ENCODE measurements around the gene WSCD1. TPM values are rescaled to one million over a fixed set of nuclear protein-coding genes. Genes with fewer than 3 reads are reported as not detected.

The WSCD1 gene
- total RNA-seq, 4 donors from 2014 or later = 0.21 to 5.7 (median 1.6) TPM

DNA sequence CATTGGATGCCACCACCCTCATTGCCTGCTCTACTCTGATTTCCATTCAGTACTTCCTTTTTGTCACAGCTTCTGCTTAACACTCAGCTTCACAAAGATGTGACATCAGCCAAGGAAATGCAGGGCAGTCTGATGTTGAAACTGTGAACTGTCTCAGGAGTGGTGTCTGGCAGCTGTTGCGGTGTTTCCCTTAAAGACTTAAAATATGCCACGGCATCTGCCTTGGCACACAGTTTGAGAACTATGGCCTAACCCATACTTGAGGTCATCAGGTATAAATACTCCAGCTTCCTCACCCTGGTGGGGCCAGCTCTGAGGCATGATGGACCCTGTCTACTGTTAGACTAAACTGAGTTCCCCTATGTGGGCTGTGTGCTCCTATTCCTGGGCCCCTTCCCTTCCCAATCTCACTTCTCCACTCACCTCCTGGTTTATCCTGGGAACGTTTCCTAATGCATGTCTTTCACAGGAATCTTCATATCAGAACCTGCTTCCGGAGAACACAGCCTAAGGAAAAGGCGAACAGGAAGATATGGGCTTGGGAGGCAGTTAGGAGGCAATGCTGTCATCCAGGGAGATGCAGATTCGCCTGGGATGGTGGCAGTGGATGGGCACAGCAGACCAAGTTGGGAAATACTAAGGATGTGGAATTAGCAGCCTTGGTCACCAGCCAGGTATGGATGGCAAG, 96.5 kb downstream of the WSCD1 start:
- 76 to 77% methylated on average over 6 of the region's 6 CpGs for WGBS, 2 donors
- Histone ChIP-seq H3K4me3 (no peak overlapping the region), H3K36me3 (no peaks in the 10 kb centered on the region), H3K4me1 (no peaks in the 10 kb centered on the region), H3K9me3 (no peaks in the 10 kb centered on the region), H3K27me3 (no peaks in the 10 kb centered on the region), H3K27ac (no peak overlapping the region)
- no peak for TF ChIP-seq EP300 (IDR thresholded peaks at IDR 0.05)
- TF ChIP-seq, protein P1, sequence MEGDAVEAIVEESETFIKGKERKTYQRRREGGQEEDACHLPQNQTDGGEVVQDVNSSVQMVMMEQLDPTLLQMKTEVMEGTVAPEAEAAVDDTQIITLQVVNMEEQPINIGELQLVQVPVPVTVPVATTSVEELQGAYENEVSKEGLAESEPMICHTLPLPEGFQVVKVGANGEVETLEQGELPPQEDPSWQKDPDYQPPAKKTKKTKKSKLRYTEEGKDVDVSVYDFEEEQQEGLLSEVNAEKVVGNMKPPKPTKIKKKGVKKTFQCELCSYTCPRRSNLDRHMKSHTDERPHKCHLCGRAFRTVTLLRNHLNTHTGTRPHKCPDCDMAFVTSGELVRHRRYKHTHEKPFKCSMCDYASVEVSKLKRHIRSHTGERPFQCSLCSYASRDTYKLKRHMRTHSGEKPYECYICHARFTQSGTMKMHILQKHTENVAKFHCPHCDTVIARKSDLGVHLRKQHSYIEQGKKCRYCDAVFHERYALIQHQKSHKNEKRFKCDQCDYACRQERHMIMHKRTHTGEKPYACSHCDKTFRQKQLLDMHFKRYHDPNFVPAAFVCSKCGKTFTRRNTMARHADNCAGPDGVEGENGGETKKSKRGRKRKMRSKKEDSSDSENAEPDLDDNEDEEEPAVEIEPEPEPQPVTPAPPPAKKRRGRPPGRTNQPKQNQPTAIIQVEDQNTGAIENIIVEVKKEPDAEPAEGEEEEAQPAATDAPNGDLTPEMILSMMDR (IDR thresholded peaks at IDR 0.05) = no peak
- no peak for TF ChIP-seq POLR2A (IDR thresholded peaks at IDR 0.05)
- DNase-seq (ENCODE audit: low spot score in 2 of 2) = no peak

DNA sequence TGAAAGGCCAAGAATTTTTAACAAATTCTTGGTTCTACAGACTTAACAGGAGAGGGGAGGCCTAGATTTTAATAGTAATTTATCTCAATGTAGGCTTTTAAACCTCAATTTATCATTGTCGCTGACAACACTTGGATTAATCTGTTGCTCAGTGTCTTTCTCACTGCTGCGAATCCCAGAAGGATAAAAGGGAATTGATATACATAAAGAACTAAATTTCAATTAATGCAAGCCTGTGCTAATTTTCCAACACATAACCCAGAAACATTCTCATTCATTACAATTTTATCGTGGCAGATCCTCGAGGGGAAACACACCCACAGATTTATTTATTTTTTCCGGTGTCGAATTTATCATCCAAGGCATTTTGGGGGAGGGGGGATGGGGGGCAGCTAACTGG, 98.1 kb downstream of the WSCD1 start:
- WGBS, 2 donors = 63 to 65% methylated on average over 6 of the region's 6 CpGs
- DNase-seq (ENCODE audit: low spot score in 2 of 2) = no peak
- no peaks in the 10 kb centered on the region for H3K9me3 ChIP-seq
- TF ChIP-seq EP300 (IDR thresholded peaks at IDR 0.05) (no peak), POLR2A (IDR thresholded peaks at IDR 0.05) (no peak)
- TF ChIP-seq, protein P1 (IDR thresholded peaks at IDR 0.05) = no peak
- H3K27ac ChIP-seq = no peak overlapping the region
- H3K36me3 ChIP-seq = no peaks in the 10 kb centered on the region
- H3K4me3 ChIP-seq = no peak overlapping the region
- H3K4me1 ChIP-seq = no peaks in the 10 kb centered on the region
- no peaks in the 10 kb centered on the region for H3K27me3 ChIP-seq

DNA sequence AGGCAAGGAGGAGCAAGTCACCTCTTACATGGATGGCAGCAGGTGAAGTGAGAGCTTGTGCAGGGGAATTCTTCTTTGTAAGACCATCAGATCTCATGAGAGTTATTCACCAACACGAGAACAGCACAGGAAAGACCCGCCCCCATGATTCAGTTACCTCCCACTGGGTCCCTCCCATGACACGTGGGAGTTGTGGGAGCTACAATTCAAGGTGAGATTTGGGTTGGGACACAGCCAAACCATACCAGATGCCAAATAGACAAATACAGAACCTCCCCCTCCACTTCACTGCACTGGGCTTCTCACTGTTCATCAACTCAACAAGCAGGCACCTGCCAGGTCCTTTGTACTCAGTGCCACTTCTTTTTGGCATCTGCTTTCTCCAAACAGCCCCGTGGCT, 100.2 kb downstream of the WSCD1 start:
- no peak overlapping the region for H3K27ac ChIP-seq
- 72 to 79% methylated on average over 4 of the region's 4 CpGs for WGBS, 2 donors
- no peaks in the 10 kb centered on the region for H3K9me3 ChIP-seq
- no peak for DNase-seq (ENCODE audit: low spot score in 2 of 2)
- H3K27me3 ChIP-seq = no peaks in the 10 kb centered on the region
- TF ChIP-seq, protein P1 (IDR thresholded peaks at IDR 0.05) = no peak
- no peak for TF ChIP-seq POLR2A (IDR thresholded peaks at IDR 0.05)
- TF ChIP-seq EP300 (IDR thresholded peaks at IDR 0.05) = no peak
- H3K36me3 ChIP-seq = no peaks in the 10 kb centered on the region
- no peaks in the 10 kb centered on the region for H3K4me1 ChIP-seq
- H3K4me3 ChIP-seq = no peak overlapping the region

DNA sequence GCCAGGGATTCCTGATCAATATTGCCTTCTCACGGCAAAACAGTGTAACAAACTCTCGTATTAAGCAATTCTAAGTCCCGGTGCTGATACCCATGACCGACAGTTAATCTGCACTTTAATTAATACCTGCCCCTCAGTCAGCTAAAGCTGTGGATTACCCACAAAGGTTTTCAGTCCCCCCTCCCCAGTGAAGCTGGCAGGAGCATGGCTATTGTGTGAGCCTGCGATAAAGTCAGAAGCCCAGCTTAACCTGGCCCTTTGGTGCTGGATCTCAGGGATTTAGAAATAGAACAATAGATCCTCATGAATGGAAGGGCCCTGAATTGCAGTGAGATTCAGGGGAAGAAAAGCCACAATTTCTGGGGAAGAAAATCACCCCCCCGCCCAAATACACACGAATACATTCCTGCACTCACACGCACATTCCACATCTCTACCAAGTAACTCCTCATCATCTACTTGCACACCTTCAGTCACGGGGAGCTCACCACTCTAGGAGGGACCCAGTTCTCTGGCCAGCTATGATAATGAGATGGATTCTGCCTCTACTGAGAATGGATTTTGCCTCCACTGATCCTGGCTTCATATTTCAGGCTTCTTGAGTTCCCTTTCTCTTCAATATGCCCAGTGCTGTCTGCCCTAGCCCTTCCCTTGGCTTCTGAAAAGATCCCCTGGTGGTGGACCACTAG, 102.6 kb downstream of the WSCD1 start:
- TF ChIP-seq POLR2A (IDR thresholded peaks at IDR 0.05) (no peak), EP300 (IDR thresholded peaks at IDR 0.05) (no peak)
- TF ChIP-seq, protein P1 (IDR thresholded peaks at IDR 0.05) = no peak
- no peaks in the 10 kb centered on the region for H3K4me1 ChIP-seq
- no peaks in the 10 kb centered on the region for H3K9me3 ChIP-seq
- H3K27me3 ChIP-seq = no peaks in the 10 kb centered on the region
- H3K36me3 ChIP-seq = no peaks in the 10 kb centered on the region
- DNase-seq (ENCODE audit: low spot score in 2 of 2) = no peak
- H3K27ac ChIP-seq = no peak overlapping the region
- 63 to 71% methylated on average over 9 of the region's 9 CpGs for WGBS, 2 donors
- H3K4me3 ChIP-seq = no peak overlapping the region

DNA sequence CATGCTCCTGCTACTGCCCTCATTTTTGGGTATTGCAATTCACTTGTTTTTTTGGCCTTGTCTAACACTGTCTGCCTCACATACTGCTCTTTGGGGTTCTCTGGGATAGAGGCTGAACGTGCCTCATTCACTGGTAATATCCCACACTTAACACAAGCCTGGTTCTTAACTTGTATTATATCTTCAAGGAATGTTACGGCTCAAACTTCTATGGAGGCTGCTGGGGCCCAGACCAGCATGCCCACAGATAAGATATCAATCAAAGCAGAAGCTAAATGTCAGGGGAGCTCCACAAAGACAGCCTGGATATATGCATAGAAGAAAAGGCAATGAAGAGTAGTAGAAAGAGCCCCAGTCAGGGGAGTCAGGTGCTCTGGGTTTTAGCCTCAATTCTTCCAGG, 103.5 kb downstream of the WSCD1 start:
- WGBS, 2 donors = 85 to 98% methylated on average over 2 of the region's 2 CpGs
- H3K4me1 ChIP-seq = no peaks in the 10 kb centered on the region
- no peak for TF ChIP-seq POLR2A (IDR thresholded peaks at IDR 0.05)
- TF ChIP-seq, protein P1 (IDR thresholded peaks at IDR 0.05) = no peak
- no peak for TF ChIP-seq EP300 (IDR thresholded peaks at IDR 0.05)
- DNase-seq (ENCODE audit: low spot score in 2 of 2) = no peak
- no peaks in the 10 kb centered on the region for H3K36me3 ChIP-seq
- H3K27ac ChIP-seq = no peak overlapping the region
- H3K4me3 ChIP-seq = no peak overlapping the region
- H3K27me3 ChIP-seq = no peaks in the 10 kb centered on the region
- H3K9me3 ChIP-seq = no peaks in the 10 kb centered on the region
